ENCODE measurements around the gene ZNF839. TPM values are rescaled to one million over a fixed set of nuclear protein-coding genes. Genes with fewer than 3 reads are reported as not detected.

Gene ZNF839
- total and polyA plus RNA-seq, 5 experiments from 2014 or later = 4.3 to 19.5 (median 7.2) TPM

DNA sequence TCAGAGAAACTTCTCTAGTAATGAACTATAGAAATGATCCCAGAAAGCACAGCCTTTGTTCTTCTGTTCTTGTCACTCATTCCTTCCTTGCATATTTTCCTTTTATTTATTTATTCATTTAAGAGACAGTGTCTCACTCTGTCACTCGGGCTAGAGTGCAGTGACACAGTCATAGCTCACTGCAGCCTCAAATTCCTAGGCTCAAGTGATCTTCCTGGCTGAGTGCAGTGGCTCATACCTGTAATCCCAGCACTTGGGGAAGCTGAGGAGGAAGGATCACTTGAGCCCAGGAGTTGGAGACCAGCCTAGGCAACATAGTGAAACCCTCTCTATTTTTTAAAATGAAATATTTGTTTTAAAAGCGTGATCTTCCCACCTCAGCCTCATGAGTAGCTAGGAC, 54.7 kb downstream of the ZNF839 start:
- H3K36me3 Mint-ChIP-seq = peaks cover 0 to 35% (median 0%) of the 10 kb centered on the region in 3 donors
- H3K27ac Mint-ChIP-seq = no peak overlapping the region
- H3K27me3 Mint-ChIP-seq = no peaks in the 10 kb centered on the region
- H3K4me3 Mint-ChIP-seq = no peak overlapping the region
- DNase-seq = no peak
- ATAC-seq = no peak
- H3K9me3 Mint-ChIP-seq = no peaks in the 10 kb centered on the region
- H3K4me1 Mint-ChIP-seq = peaks cover 6 to 18% (median 12%) of the 10 kb centered on the region in 4 donors
- POLR2A ChIA-PET = no interaction called here

DNA sequence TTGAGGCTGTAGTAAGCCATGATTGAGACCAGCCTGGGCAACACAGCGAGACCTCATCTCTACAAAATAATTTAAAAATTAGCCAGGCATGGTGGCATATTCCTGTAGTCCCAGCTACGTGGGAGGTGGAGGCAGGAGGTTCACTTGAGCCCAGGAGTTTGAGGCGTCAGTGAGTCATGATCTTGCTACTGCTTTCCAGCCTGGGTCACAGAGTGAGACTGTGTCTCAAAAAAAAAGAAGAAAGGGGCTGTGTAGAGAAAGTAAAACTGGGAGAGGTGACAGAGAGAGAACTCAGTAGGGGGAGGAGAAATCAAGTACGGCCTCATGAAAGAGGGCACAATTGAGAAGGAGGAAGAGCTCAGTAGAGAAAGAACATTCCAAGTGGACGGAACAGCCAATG, 55.6 kb downstream of the ZNF839 start:
- no peak for ATAC-seq
- no peaks in the 10 kb centered on the region for H3K9me3 Mint-ChIP-seq

DNA sequence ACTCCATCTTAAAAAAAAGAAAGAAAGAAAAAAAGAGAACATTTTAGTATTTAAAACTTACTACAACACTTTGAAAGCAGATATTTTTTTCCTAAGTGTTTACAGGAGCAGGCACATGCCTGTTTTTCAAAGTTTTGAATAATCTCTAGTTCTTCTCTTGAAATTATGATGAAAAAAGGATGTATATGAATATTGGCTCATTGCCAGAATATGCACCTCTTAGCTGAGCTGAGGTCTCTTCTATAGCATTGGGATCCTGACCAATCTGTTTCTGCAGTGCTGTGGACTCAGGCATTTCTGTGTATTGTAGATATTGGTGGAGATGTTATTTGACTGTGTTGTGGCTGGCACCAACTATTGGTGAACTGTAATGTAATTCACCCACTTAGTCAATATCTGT, 58.1 kb downstream of the ZNF839 start:
- Mint-ChIP-seq H3K36me3 (peaks cover 0 to 48% (median 5%) of the 10 kb centered on the region in 3 donors), H3K27me3 (no peaks in the 10 kb centered on the region), H3K9me3 (no peaks in the 10 kb centered on the region), H3K4me1 (peaks cover 0 to 7% (median 4%) of the 10 kb centered on the region in 4 donors), H3K27ac (no peak overlapping the region), H3K4me3 (no peak overlapping the region)
- POLR2A ChIA-PET = no interaction called here
- ATAC-seq (no peak), DNase-seq (no peak)

More for the DNA sequence above, 55.6 kb downstream of the ZNF839 start:
- peak overlapping the region in 3 of 10 donors; percentile 43 to 57 (median 46) for H3K27ac Mint-ChIP-seq
- no peaks in the 10 kb centered on the region for H3K27me3 Mint-ChIP-seq
- POLR2A ChIA-PET = interaction anchor here (0.9 kb wide), 1 partner anchor 13 kb away, joined by 3 read pairs; the partner anchor contains the start of genes CINP and TECPR2
- no peak for DNase-seq
- peaks cover 6 to 17% (median 12%) of the 10 kb centered on the region in 4 donors for H3K4me1 Mint-ChIP-seq
- no peak overlapping the region for H3K4me3 Mint-ChIP-seq
- peaks cover 0 to 39% (median 0%) of the 10 kb centered on the region in 3 donors for H3K36me3 Mint-ChIP-seq

GRCh38 chr14:102378830-102379229, 59.3 kb downstream of the ZNF839 start:
- no peak for ATAC-seq
- Mint-ChIP-seq H3K27ac (no peak overlapping the region), H3K4me3 (no peak overlapping the region), H3K36me3 (peaks cover 0 to 49% (median 5%) of the 10 kb centered on the region in 3 donors), H3K27me3 (no peaks in the 10 kb centered on the region), H3K9me3 (no peaks in the 10 kb centered on the region), H3K4me1 (peaks cover 0 to 7% (median 4%) of the 10 kb centered on the region in 4 donors)
- DNase-seq = no peak
- POLR2A ChIA-PET = no interaction called here

DNA sequence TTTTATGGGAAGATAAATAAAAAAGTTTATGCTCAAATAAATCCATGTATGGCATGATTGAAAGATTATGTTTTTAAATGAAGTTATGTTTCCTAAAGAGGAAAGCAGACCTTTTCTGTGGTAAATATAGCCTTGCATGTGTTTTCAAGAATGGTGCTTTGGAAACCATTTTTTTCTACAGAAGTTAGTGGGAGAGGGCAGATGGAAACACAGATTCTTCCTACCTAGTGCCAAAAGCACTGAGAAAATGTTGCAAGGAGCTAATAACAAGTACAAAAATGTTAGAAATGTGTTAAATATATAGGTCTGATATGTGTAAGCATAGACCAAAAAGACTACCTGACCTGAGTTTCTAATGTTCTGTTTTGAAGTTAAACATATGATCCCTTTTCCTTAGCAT, 67.5 kb downstream of the ZNF839 start:
- Mint-ChIP-seq H3K27me3 (no peaks in the 10 kb centered on the region), H3K27ac (no peak overlapping the region), H3K4me1 (peaks cover 0 to 3% (median under 1%) of the 10 kb centered on the region in 4 donors), H3K9me3 (peaks cover 0 to 2% (median 0%) of the 10 kb centered on the region in 9 donors), H3K4me3 (no peak overlapping the region), H3K36me3 (peaks cover 1 to 15% (median 12%) of the 10 kb centered on the region in 3 donors)
- no peak for DNase-seq
- POLR2A ChIA-PET = no interaction called here
- no peak for ATAC-seq

GRCh38 chr14:102389246-102389645, 69.7 kb downstream of the ZNF839 start:
- ATAC-seq (no peak), DNase-seq (no peak)
- no peaks in the 10 kb centered on the region for H3K27me3 Mint-ChIP-seq
- H3K27ac Mint-ChIP-seq = no peak overlapping the region
- no peak overlapping the region for H3K4me3 Mint-ChIP-seq
- peaks cover 6 to 7% (median 6%) of the 10 kb centered on the region in 4 donors for H3K4me1 Mint-ChIP-seq
- POLR2A ChIA-PET = interaction anchor here (0.9 kb wide), 1 partner anchor 19 kb away, joined by 5 read pairs; no protein-coding TSS in a partner anchor
- peaks cover 6 to 13% (median 6%) of the 10 kb centered on the region in 3 donors for H3K36me3 Mint-ChIP-seq
- H3K9me3 Mint-ChIP-seq = peaks cover 0 to 5% (median 0%) of the 10 kb centered on the region in 9 donors

GRCh38 chr14:102390064-102390855, 70.7 kb downstream of the ZNF839 start:
- peaks cover 0 to 5% (median 0%) of the 10 kb centered on the region in 9 donors for H3K9me3 Mint-ChIP-seq
- no peaks in the 10 kb centered on the region for H3K27me3 Mint-ChIP-seq
- H3K27ac Mint-ChIP-seq = no peak overlapping the region
- H3K4me1 Mint-ChIP-seq = peaks cover 8 to 16% (median 15%) of the 10 kb centered on the region in 4 donors
- no peak overlapping the region for H3K4me3 Mint-ChIP-seq
- no peak for DNase-seq
- H3K36me3 Mint-ChIP-seq = peaks cover 6 to 13% (median 6%) of the 10 kb centered on the region in 3 donors
- ATAC-seq = no peak
- POLR2A ChIA-PET = no interaction called here

Other genes with a start within 250 kb of the ZNF839 start
- gene HSP90AA1, start 232.7 kb upstream of the ZNF839 start, total RNA-seq = 100 to 1,000 TPM; 356 to 373 TPM
- 100 to 1,000 TPM; 401 to 445 (median 427) TPM for gene HSP90AA1, start 232.7 kb upstream of the ZNF839 start, polyA plus RNA-seq
- 10 to 100 TPM; 50.0 to 56.9 TPM for gene WDR20, start 179.8 kb upstream of the ZNF839 start, total RNA-seq
- gene WDR20, start 179.8 kb upstream of the ZNF839 start, polyA plus RNA-seq = 10 to 100 TPM; 11.3 to 15.0 (median 12.9) TPM
- gene MOK, start 14.6 kb upstream of the ZNF839 start, total RNA-seq = 1 to 10 TPM; 2.6 to 4.0 TPM
- gene MOK, start 14.6 kb upstream of the ZNF839 start, polyA plus RNA-seq = 1 to 10 TPM; 1.1 to 2.7 (median 1.8) TPM
- 10 to 100 TPM; 30.0 to 32.6 TPM for gene CINP, start 43.1 kb downstream of the ZNF839 start, total RNA-seq
- gene CINP, start 43.1 kb downstream of the ZNF839 start, polyA plus RNA-seq = 10 to 100 TPM; 40.2 to 46.6 (median 40.6) TPM
- gene TECPR2, start 43.2 kb downstream of the ZNF839 start, total RNA-seq = 10 to 100 TPM; 11.6 to 11.8 TPM
- 1 to 10 TPM; 3.3 to 5.4 (median 4.3) TPM for gene TECPR2, start 43.2 kb downstream of the ZNF839 start, polyA plus RNA-seq
- 1 to 10 TPM; 1.3 to 1.6 TPM for gene ANKRD9, start 190.0 kb downstream of the ZNF839 start, total RNA-seq
- gene ANKRD9, start 190.0 kb downstream of the ZNF839 start, polyA plus RNA-seq = under 1 TPM; 0.15 to 0.43 (median 0.28) TPM

Data from naive thymus-derived CD8-positive, alpha-beta T cell (primary cell).